ENCODE results near the gene KREMEN1.
"Not testable (repeated sequence)": the region's sequence is repeated elsewhere in the genome, so short reads cannot be mapped to it uniquely, and the experiment has no call there.

Gene KREMEN1, protein sequence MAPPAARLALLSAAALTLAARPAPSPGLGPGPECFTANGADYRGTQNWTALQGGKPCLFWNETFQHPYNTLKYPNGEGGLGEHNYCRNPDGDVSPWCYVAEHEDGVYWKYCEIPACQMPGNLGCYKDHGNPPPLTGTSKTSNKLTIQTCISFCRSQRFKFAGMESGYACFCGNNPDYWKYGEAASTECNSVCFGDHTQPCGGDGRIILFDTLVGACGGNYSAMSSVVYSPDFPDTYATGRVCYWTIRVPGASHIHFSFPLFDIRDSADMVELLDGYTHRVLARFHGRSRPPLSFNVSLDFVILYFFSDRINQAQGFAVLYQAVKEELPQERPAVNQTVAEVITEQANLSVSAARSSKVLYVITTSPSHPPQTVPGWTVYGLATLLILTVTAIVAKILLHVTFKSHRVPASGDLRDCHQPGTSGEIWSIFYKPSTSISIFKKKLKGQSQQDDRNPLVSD

GRCh38 chr22:29072979-29073617 is at the start of gene KREMEN1:
KREMEN1 (plus strand) TSS chr22:29073035; CDS start chr22:29073131, 96 bp downstream.
- no peak for DNase-seq (ENCODE audit: low read depth in 3 of 3)

DNA sequence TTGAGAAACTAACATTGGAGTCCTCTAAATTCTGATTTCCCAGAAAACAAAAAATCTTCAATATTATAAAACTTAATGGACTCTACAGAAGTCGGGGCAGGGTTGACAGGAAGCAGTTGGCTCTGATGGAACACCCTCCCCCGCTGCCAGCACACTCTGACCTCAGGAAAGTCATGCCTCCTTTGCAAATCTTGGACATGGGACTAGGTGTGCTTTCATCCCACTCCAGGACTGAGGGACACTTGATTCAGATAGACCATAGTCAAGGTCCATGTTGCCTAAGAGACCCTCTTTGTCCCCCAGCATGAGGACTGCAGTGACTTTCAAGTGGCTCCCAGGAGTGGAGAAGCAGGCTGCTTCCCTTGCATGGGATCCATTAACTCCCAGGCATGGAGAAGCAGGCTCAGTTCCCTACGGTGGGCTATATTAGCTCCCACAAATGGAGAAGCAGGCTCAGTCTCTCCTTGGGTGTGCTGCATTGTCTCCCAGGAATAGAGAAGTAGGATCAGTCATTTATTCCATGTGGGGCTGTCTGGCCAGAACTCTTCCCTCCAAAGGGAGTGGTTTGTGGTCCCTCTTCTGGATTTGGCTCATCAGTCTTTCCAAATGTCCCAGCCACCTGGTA is 49.6 kb upstream of the KREMEN1 start:
- DNase-seq (ENCODE audit: low read depth in 3 of 3) = no peak

GRCh38 chr22:29026579-29026978 is 46.3 kb upstream of the KREMEN1 start:
- no peak for DNase-seq (ENCODE audit: low read depth in 3 of 3)

- no peak for DNase-seq (ENCODE audit: low read depth in 3 of 3)
Measured at GRCh38 chr22:29028468-29028867, 44.4 kb upstream of the KREMEN1 start.

DNA sequence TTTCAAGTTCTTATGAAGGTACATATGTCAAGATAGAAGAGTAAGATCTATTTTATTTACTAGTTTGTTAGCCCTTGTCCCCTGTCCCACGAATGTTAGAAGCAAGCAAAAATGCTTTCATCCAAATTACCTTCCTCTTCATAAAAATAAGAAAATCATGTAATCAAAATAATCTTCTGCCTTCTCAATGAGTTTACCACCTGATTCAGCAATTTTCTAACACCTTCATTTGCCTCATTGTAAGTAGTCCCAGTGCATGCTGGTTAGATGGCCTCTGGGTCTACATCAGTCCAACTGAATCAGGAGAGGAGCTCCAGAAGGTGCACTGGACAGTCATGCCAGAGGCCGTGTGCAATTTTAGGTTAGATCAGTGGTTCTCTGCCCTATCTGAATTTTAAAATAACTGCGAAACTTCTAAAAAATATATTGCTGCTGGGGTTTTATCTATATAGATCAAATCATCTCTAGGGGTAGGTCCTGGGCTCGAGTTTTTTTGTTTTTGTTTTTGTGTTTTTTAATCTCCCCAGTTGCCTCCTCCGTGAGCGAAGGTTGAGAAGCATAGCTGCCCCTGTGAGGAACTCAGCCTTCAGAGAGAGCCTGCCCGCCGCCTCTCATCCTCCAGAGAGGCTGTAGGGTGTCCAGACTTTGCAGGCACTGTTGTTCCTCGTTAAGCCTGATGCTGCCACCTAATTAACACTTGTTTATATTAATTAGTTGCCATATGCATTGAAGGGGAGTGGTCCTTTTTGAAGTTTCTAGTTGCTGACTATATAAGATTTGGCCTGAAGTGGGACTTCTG is 43.4 kb upstream of the KREMEN1 start:
- DNase-seq (ENCODE audit: low read depth in 3 of 3) = no peak

DNA sequence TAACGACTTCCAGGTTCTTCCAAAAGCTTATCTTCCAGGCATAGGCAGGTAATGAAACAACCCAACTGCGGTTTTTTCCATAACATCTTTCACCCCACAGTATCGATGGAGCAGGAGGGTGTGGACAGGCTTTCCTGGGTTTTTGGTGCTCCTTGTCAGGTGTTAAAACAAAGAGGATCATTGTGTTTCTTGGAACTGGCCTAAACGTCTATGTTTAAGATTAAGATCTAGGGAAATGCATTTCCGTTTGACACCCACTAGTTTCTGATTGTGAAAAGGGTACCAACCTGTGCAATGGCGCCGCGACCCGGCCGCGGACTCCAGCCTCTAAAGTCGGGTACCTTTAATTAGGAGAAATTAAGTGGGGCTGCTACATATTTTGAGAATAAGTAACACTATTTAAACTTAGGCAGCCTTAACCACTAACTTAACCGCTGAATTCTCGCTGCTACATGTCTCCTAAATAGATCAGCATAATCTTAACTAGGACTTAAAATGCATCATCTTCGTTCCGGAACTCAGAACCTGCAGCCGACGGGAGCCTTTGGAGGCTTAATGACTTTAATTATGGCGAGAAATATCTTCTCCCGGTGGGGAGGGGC is 42.7 kb upstream of the KREMEN1 start:
- no peak for DNase-seq (ENCODE audit: low read depth in 3 of 3)

DNA sequence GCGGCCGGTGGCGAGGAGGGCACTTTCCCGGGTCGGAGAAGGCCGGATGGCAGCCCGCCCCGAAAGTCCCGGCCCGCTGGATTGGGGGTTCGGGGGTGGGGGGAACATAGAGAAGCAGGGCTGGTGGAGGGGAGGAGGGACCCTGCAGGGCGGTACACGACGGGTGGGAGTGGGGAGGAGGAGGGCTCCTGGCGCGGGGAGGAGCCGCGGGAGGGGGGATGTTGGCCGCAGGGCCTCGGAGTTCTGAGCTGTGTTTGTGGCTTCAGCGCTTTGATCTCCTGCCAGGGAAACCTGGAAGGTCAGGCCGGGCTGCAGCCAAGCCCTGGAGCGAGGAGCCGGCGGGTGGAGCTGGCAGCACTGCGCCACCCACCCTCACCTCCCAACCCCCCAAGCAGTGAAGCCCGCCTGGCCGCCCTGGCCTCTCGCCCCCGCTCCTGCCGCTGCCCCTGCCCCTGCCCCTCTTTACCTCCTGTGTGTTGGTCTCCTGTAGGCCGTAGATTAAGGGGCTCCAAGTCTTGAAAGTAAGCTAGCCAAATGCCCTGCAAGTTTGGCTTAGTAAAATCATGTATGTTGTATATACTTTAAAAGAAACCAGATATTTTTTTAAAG is 42.1 kb upstream of the KREMEN1 start:
- DNase-seq (ENCODE audit: low read depth in 3 of 3) = no peak

DNA sequence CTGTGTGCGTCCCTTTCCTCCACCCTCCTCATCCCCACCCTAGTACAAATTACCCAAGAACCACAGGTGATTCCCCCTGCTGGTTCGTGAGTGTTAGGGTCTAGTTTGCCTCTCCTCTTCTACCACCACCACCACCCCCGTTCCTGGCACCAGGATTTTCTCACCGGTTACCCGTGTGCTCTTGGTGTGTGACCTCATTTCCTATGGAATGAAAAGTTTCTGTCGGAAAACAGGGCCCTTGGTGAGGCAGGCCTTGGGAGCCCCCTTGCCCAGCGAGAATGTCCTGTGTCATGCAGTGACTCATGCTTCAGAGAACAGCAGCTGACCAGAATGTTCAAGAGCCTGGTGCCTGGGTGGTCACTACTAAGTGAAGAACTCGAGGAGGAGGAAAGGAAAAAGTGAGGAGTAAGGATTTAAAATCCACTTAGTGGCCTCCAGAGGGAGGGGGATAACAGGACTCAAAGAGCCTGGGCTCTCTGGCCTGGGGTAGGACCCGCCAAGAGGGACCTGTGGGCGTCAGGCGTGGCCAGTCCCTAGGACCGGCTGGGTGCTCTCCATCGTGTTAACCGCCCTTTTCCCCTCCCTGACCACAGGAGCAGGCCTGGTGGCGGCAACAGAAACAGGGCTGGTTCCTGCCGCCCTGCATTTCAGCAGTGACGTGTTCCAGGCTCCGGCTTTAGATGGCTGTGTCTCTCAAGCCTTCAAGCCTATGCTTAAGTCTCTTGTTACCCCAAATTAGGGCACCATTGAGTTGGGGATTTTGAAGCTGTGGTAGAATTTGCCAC is 41.4 kb upstream of the KREMEN1 start:
- no peak for DNase-seq (ENCODE audit: low read depth in 3 of 3)

- no peak for DNase-seq (ENCODE audit: low read depth in 3 of 3)
Measured at GRCh38 chr22:29032014-29032475, 40.8 kb upstream of the KREMEN1 start.

DNA sequence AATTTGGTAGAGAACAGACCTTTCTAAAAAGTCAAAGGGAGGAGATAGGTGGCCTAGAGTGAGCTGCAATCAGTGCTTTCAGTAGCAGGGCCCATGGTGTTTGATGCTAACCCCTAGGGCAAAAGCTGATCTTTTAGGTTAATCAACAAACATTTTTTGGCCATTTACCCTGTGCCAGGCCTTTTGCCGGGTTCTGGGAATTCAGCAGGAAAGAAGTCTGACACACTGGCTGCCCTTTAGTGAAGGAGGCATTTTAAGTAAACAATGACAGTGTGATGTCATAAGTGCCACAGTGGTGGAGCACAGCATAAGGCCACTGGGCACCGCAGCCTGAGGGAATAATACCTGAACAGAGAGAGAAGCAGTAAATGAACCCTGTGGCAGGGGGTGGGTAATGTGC is 40.3 kb upstream of the KREMEN1 start:
- DNase-seq (ENCODE audit: low read depth in 3 of 3) = no peak

DNA sequence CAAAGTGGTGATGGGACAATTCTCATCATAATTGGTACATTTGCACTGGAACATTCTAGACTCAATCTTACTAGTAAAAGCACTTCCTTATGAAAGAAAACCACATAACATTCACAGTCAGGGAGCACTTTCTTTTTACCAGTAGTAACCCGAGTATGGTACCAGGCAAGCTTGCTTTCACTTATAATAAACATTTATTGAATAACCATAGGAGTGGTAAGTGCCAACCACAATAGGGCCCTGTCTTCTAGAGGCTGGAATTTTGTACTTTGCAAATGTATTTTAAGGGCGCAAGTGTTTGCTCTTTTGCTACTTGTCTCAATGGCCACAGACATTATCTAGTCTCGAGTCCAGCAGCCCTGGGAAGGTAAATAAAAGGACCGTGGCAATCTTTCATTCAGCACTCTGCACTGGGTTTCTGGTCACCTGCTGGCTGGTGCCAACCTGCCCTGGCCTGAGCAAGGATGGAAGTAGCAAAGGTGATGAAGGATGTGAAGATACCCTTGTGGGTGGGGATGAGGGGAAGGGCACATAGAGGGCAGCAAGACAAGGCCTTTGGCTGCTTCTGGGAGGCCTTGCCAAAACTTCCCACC is 35.4 kb upstream of the KREMEN1 start:
- no peak for DNase-seq (ENCODE audit: low read depth in 3 of 3)

DNA sequence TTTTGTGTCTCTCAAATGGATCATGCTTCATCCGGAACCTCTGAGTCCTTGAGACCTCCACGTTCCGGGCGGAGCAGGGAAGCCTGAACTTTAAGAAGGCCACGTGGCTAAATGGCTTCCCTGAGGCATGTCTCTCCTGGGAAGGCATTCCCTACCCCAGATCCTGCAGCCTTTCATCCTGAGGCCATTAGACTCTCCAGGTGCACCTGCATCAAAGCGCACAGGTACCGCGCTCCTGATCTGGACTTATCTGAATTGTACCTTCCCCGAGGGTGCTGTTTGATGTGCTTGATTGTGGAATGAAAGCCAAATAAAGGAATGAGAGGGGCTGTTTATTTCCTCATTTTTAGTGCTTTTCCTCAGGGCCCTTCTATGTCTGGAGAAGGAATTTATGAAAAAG is 33.7 kb upstream of the KREMEN1 start:
- DNase-seq (ENCODE audit: low read depth in 3 of 3) = no peak

- not testable (repeated sequence) for DNase-seq (ENCODE audit: low read depth in 3 of 3)
Measured at GRCh38 chr22:29039684-29040083, 33.2 kb upstream of the KREMEN1 start.

DNA sequence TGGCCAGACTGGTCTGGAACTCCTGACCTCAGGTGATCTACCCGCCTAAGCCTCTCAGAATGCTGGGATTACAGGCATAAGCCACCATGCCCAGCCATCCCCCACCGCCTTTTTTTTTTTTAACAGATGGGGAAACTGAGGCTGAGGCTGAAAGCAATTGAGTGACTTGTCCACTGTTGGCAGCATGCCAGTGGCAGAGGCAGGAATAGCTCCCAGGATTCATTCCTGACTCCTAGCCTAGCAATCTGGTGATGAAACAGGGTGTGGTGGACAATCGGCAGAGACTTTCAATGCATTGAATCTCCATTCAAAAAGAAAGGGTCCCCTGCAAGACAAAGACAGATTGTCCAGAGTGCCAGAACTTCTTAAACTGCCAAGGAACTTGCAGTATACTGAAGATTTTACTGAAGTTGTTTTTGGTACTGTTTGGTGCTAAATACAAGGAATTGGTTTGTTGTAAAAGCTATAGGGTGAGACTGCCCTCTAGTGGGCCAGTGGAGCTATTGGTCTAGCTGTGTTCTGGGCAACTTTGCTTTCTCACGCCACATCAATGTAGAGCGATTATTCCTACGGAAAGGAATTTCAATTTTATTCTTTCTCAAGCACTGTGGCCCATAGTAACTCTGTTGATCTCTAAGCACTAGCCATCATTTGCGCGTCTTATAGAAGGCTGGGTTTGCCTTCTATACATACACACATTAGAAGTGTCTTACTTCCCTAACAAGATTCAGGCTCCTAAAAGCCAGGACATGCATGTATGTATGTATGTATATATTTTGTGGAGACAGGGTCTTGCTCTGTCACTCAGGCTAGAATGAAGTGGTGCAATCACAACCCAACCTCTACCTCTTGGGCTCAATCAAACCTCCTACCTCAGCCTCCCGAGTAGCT is 32.2 kb upstream of the KREMEN1 start:
- DNase-seq (ENCODE audit: low read depth in 3 of 3) = peak; percentile 16 to 54 (median 27)

GRCh38 chr22:29041408-29041807 is 31.4 kb upstream of the KREMEN1 start:
- no peak for DNase-seq (ENCODE audit: low read depth in 3 of 3)

- no peak for DNase-seq (ENCODE audit: low read depth in 3 of 3)
Measured at GRCh38 chr22:29043906-29044575, 28.8 kb upstream of the KREMEN1 start.

GRCh38 chr22:29044657-29045176 is 28.1 kb upstream of the KREMEN1 start:
- no peak for DNase-seq (ENCODE audit: low read depth in 3 of 3)
